ENCODE measurements around the gene TEAD2. TPM values are rescaled to one million over a fixed set of nuclear protein-coding genes. Genes with fewer than 3 reads are reported as not detected.
"Not testable (repeated sequence)": the region's sequence is repeated elsewhere in the genome, so short reads cannot be mapped to it uniquely, and the experiment has no call there.

TEAD2 gene
- total RNA-seq, 3 donors from 2014 or later (not counting 1 experiment from before 2014, with no cell fraction given) = not detected

DNA sequence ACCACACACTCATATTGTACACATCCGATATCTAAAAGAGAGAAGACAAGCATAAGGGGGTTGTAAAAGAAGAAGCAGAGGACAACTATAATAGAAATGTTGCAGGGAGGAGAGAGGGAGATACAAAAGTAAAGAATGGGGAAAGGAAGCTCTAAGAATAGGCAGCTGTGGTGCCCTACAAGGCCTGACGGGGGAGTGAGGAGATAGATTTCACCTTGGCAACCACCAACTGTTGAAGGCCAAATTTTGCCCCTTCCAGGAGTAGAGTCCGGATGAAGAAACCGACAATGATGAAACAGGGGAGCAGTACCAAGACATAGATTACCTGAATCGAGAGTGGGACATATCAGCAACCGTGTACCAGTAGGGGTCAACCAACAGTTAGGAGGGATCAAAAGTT, 53.1 kb downstream of the TEAD2 start:
- peaks cover 12% of the 10 kb centered on the region for H3K36me3 ChIP-seq (ENCODE audit: control insufficient read depth, insufficient read depth, low read length)
- no peaks in the 10 kb centered on the region for H3K27me3 ChIP-seq (ENCODE audit: control insufficient read depth, insufficient read depth, low read length)
- no peak overlapping the region for H3K4me3 Mint-ChIP-seq
- no peak overlapping the region for H3K27ac Mint-ChIP-seq
- no peaks in the 10 kb centered on the region for H3K27me3 Mint-ChIP-seq (ENCODE audit: low read depth in 2 of 2)
- H3K9me3 ChIP-seq (ENCODE audit: control insufficient read depth, insufficient read depth, low read length) = no peaks in the 10 kb centered on the region
- no peak overlapping the region for H3K4me3 ChIP-seq (ENCODE audit: low read length)
- H3K36me3 Mint-ChIP-seq = peaks cover 11% of the 10 kb centered on the region
- DNase-seq (no peak), ATAC-seq (no peak)
- TF ChIP-seq, protein P1, sequence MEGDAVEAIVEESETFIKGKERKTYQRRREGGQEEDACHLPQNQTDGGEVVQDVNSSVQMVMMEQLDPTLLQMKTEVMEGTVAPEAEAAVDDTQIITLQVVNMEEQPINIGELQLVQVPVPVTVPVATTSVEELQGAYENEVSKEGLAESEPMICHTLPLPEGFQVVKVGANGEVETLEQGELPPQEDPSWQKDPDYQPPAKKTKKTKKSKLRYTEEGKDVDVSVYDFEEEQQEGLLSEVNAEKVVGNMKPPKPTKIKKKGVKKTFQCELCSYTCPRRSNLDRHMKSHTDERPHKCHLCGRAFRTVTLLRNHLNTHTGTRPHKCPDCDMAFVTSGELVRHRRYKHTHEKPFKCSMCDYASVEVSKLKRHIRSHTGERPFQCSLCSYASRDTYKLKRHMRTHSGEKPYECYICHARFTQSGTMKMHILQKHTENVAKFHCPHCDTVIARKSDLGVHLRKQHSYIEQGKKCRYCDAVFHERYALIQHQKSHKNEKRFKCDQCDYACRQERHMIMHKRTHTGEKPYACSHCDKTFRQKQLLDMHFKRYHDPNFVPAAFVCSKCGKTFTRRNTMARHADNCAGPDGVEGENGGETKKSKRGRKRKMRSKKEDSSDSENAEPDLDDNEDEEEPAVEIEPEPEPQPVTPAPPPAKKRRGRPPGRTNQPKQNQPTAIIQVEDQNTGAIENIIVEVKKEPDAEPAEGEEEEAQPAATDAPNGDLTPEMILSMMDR (IDR thresholded peaks at IDR 0.05) = no peak
- H3K9me3 Mint-ChIP-seq = no peaks in the 10 kb centered on the region
- H3K4me1 Mint-ChIP-seq = no peaks in the 10 kb centered on the region
- WGBS (ENCODE audit: insufficient coverage) = 92% methylated on average over 6 of the region's 6 CpGs
- H3K27ac ChIP-seq (ENCODE audit: low read length) = no peak overlapping the region
- H3K4me1 ChIP-seq (ENCODE audit: control insufficient read depth, insufficient read depth, low read length) = peaks cover 3% of the 10 kb centered on the region
- intact Hi-C loops (cut with micrococcal nuclease) = no loop called here

DNA sequence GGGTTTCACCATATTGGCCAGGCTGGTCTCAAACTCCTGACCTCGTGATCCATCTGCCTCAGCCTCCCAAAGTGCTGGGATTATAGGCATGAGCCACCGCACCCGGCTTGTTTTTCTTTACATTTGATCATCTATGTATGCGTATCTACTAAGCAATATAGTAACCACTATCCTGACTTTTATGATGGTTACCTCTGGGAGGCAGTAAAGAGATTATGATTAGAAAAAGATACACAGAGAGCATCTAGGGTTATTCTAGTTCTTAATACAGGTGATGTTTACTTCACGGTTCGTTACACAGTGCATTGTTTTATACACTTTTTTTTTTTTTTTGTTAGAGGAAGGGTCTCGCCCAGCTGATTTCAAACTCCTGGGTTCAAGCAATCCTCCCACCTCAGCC, 55.5 kb downstream of the TEAD2 start:
- H3K4me1 ChIP-seq (ENCODE audit: control insufficient read depth, insufficient read depth, low read length); H3K27me3 Mint-ChIP-seq (ENCODE audit: low read depth in 2 of 2); H3K9me3 Mint-ChIP-seq; DNase-seq; H3K27ac ChIP-seq (ENCODE audit: low read length); H3K4me1 Mint-ChIP-seq; H3K9me3 ChIP-seq (ENCODE audit: control insufficient read depth, insufficient read depth, low read length); H3K27me3 ChIP-seq (ENCODE audit: control insufficient read depth, insufficient read depth, low read length); ATAC-seq; H3K4me3 Mint-ChIP-seq; intact Hi-C loops (cut with micrococcal nuclease); H3K4me3 ChIP-seq (ENCODE audit: low read length); H3K27ac Mint-ChIP-seq: not testable (repeated sequence)
- peaks cover 12% of the 10 kb centered on the region for H3K36me3 ChIP-seq (ENCODE audit: control insufficient read depth, insufficient read depth, low read length)
- H3K36me3 Mint-ChIP-seq = peaks cover 18% of the 10 kb centered on the region
- WGBS (ENCODE audit: insufficient coverage) = 91% methylated on average over 1 of the region's 7 CpGs

DNA sequence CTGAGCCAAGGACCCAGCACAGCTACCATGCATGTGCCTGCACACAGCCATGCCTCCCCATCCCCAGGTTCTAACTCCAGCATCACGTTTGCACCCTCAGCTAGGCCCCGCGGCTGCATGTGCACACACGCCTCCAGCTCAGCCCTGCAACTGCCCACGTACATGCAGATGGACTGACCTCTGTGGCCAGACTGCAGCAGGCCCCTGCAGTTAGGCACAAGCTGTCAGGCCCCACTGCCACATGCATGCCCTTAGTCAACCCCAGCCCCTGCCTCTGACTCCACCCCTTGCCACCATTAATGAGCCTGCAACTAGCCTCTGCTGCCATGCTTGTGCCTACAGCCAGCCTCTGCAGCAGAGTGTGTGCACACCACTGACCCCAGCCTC, 60.4 kb downstream of the TEAD2 start:
- no peak overlapping the region for H3K4me3 Mint-ChIP-seq
- no peak overlapping the region for H3K4me3 ChIP-seq (ENCODE audit: low read length)
- no peak for DNase-seq
- no peaks in the 10 kb centered on the region for H3K9me3 Mint-ChIP-seq
- H3K4me1 Mint-ChIP-seq = peaks cover 0 to 9% of the 10 kb centered on the region in 2 donors
- no peaks in the 10 kb centered on the region for H3K36me3 ChIP-seq (ENCODE audit: control insufficient read depth, insufficient read depth, low read length)
- TF ChIP-seq, protein P1 (IDR thresholded peaks at IDR 0.05) = no peak
- H3K27ac ChIP-seq (ENCODE audit: low read length) = no peak overlapping the region
- no peaks in the 10 kb centered on the region for H3K9me3 ChIP-seq (ENCODE audit: control insufficient read depth, insufficient read depth, low read length)
- H3K36me3 Mint-ChIP-seq = peaks cover 7% of the 10 kb centered on the region
- peaks cover 10% of the 10 kb centered on the region for H3K4me1 ChIP-seq (ENCODE audit: control insufficient read depth, insufficient read depth, low read length)
- ATAC-seq = no peak
- H3K27me3 ChIP-seq (ENCODE audit: control insufficient read depth, insufficient read depth, low read length) = no peaks in the 10 kb centered on the region
- 88% methylated on average over 5 of the region's 5 CpGs for WGBS (ENCODE audit: insufficient coverage)
- intact Hi-C loops (cut with micrococcal nuclease) = loop anchor here (5.0 kb wide), 1 partner anchor 35 kb away; the partner anchor contains the start of gene CD37
- H3K27me3 Mint-ChIP-seq (ENCODE audit: low read depth in 2 of 2) = no peaks in the 10 kb centered on the region
- H3K27ac Mint-ChIP-seq = no peak overlapping the region

DNA sequence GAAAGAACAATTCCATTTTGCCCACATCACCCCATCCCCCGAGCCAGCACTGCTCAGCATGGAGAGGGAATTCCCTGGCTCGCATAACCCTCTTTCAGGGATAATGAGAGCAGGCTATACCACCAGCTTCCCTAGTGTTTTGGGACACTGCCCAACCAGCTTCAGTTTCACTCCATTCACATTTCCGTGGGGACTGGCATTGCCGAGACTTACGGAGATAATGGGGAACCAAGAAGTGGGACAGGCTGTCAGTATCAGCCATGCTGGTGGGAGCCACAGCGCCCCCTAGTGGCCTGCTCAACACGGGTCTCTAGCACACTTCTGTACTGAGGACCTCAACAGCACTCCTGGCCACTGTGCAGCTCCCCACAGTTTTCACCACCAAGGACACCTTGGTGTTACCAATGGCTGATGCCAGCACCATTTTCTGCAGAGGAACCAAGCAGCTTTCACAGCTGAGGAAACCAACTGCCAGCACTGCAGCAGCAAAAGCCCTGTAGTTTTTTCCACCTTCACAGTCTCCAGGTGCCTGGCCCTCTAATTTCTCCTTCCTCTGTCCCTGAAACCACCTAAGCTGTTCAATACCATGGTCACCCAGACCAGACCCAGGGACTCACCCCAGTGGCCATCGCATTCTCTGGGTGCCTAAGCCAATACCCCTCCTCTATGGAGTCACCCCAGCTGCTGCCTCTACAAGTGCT, 60.9 kb downstream of the TEAD2 start:
- peak; percentile 78 to 88 for DNase-seq
- H3K27ac Mint-ChIP-seq = no peak overlapping the region
- no peaks in the 10 kb centered on the region for H3K27me3 ChIP-seq (ENCODE audit: control insufficient read depth, insufficient read depth, low read length)
- peaks cover 7% of the 10 kb centered on the region for H3K36me3 Mint-ChIP-seq
- peak; percentile 89 to 100 (median 92) for ATAC-seq
- no peak overlapping the region for H3K4me3 Mint-ChIP-seq
- H3K4me1 Mint-ChIP-seq = peaks cover 0 to 9% of the 10 kb centered on the region in 2 donors
- H3K36me3 ChIP-seq (ENCODE audit: control insufficient read depth, insufficient read depth, low read length) = no peaks in the 10 kb centered on the region
- TF ChIP-seq, protein P1 (IDR thresholded peaks at IDR 0.05) = peak; percentile 89
- no peak overlapping the region for H3K4me3 ChIP-seq (ENCODE audit: low read length)
- 27% methylated on average over 8 of the region's 8 CpGs for WGBS (ENCODE audit: insufficient coverage)
- peaks cover 10% of the 10 kb centered on the region for H3K4me1 ChIP-seq (ENCODE audit: control insufficient read depth, insufficient read depth, low read length)
- H3K9me3 ChIP-seq (ENCODE audit: control insufficient read depth, insufficient read depth, low read length) = no peaks in the 10 kb centered on the region
- H3K27me3 Mint-ChIP-seq (ENCODE audit: low read depth in 2 of 2) = no peaks in the 10 kb centered on the region
- intact Hi-C loops (cut with micrococcal nuclease) = loop anchor here (5.0 kb wide), 1 partner anchor 36 kb away; the partner anchor contains the start of gene CD37
- H3K27ac ChIP-seq (ENCODE audit: low read length) = no peak overlapping the region
- no peaks in the 10 kb centered on the region for H3K9me3 Mint-ChIP-seq

DNA sequence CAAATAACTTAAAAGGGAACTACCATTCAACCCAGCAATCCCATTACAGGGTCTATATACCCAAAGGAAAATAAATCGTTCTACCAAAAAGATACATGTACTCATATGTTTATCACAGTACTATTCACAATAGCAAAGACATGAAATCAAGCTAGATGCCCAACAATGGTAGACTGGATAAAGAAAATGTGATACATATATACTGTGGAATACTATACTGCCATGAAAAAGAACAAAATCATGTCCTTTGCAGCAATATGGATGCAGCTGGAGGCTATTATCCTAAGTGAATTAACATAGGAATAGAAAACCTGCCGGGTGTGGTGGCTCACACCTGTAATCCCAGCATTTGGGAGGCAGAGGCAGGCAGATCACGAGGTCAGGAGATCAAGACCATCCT, 63.6 kb downstream of the TEAD2 start:
- H3K4me3 ChIP-seq (ENCODE audit: low read length); H3K27ac Mint-ChIP-seq; H3K36me3 ChIP-seq (ENCODE audit: control insufficient read depth, insufficient read depth, low read length); H3K36me3 Mint-ChIP-seq; H3K27ac ChIP-seq (ENCODE audit: low read length); H3K27me3 Mint-ChIP-seq (ENCODE audit: low read depth in 2 of 2); H3K4me1 ChIP-seq (ENCODE audit: control insufficient read depth, insufficient read depth, low read length); H3K9me3 ChIP-seq (ENCODE audit: control insufficient read depth, insufficient read depth, low read length); H3K27me3 ChIP-seq (ENCODE audit: control insufficient read depth, insufficient read depth, low read length); DNase-seq; ATAC-seq; intact Hi-C loops (cut with micrococcal nuclease); H3K4me3 Mint-ChIP-seq; H3K9me3 Mint-ChIP-seq; H3K4me1 Mint-ChIP-seq: not testable (repeated sequence)
- 85% methylated on average over 3 of the region's 3 CpGs for whole genome bisulfite sequencing (ENCODE audit: insufficient coverage)

Data from natural killer cell (primary cell).